DMS153 (cell line): ENCODE results near the gene ANAPC2.
"Not testable (repeated sequence)": the region's sequence is repeated elsewhere in the genome, so short reads cannot be mapped to it uniquely, and the experiment has no call there.

Source experiments
- DNase-seq: peaks from one replicate; lab custom pipeline; 2025; lab: John Stamatoyannopoulos, UW

The ANAPC2 gene

GRCh38 chr9:137143459-137143858, 44.9 kb downstream of the ANAPC2 start:
- no peak for DNase-seq

GRCh38 chr9:137141976-137142936, 46.1 kb downstream of the ANAPC2 start:
- no peak for DNase-seq

GRCh38 chr9:137141050-137141810, 47.1 kb downstream of the ANAPC2 start:
- DNase-seq = no peak

GRCh38 chr9:137140151-137141012, 48.0 kb downstream of the ANAPC2 start:
- no peak for DNase-seq

GRCh38 chr9:137139468-137140150, 48.8 kb downstream of the ANAPC2 start:
- no peak for DNase-seq

- DNase-seq = no peak
Measured at GRCh38 chr9:137138722-137139467, 49.5 kb downstream of the ANAPC2 start, which contains the start of gene GRIN1. Gene GRIN1 (plus strand): TSS chr9:137139154. CDS start chr9:137139487, 333 bp downstream.

- no peak for DNase-seq
Measured at GRCh38 chr9:137138058-137138721, 50.2 kb downstream of the ANAPC2 start.

- DNase-seq = no peak
Measured at GRCh38 chr9:137136881-137137607, 51.3 kb downstream of the ANAPC2 start.

GRCh38 chr9:137136261-137136880, 52.0 kb downstream of the ANAPC2 start:
- DNase-seq = no peak

GRCh38 chr9:137135154-137135553, 53.2 kb downstream of the ANAPC2 start:
- not testable (repeated sequence) for DNase-seq

GRCh38 chr9:137134191-137134590, 54.2 kb downstream of the ANAPC2 start:
- no peak for DNase-seq

GRCh38 chr9:137130176-137130755, 58.1 kb downstream of the ANAPC2 start:
- no peak for DNase-seq

GRCh38 chr9:137129456-137130175, 58.7 kb downstream of the ANAPC2 start:
- peak; percentile 82 for DNase-seq

- DNase-seq = no peak
Measured at GRCh38 chr9:137128862-137129455, 59.4 kb downstream of the ANAPC2 start.

- no peak for DNase-seq
Measured at GRCh38 chr9:137128158-137128861, 60.0 kb downstream of the ANAPC2 start.

- no peak for DNase-seq
Measured at GRCh38 chr9:137127301-137128157, 60.8 kb downstream of the ANAPC2 start.
